ENCODE results near the gene FBLN5. TPM values are rescaled to one million over a fixed set of nuclear protein-coding genes. Genes with fewer than 3 reads are reported as not detected.
A peak's percentile ranks its signal among the peaks of the same experiment; 100 is the strongest.

Gene FBLN5
- total and polyA plus RNA-seq, 9 of the 15 experiments (the other 6 are each of a cell fraction or from before 2014, with no cell fraction given): 0.11 to 0.22 TPM; not detected in 7

DNA sequence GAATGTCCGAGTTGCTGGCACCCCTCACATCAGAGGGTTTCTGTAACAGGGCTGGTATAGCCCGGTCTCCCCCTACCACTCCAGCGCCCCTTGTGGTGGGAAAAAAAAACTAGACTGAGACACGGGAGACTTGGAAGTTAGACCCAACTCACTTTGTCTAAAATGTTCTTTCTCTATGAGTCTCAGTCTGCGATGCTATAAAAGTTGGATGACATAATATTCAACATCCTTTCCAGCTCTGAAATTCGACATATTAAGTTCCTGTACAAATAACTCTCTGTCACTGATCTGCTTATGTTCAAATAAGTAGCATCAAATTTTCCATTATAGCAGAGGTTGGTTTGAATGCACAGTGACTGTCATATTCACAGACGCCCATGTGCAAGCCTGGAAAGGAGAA, 54.5 kb downstream of the FBLN5 start:
- no peak for TF ChIP-seq RHOXF2B (CRISPR knock-in tag; conservative IDR thresholded peaks at IDR 0.05)
- TF ChIP-seq, protein P1, sequence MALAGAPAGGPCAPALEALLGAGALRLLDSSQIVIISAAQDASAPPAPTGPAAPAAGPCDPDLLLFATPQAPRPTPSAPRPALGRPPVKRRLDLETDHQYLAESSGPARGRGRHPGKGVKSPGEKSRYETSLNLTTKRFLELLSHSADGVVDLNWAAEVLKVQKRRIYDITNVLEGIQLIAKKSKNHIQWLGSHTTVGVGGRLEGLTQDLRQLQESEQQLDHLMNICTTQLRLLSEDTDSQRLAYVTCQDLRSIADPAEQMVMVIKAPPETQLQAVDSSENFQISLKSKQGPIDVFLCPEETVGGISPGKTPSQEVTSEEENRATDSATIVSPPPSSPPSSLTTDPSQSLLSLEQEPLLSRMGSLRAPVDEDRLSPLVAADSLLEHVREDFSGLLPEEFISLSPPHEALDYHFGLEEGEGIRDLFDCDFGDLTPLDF (CRISPR knock-in tag; IDR thresholded peaks at IDR 0.05): no peak
- TF ChIP-seq ZNF3 (CRISPR knock-in tag; IDR thresholded peaks at IDR 0.05): no peak
- no peak for TF ChIP-seq EGR1 (conservative IDR thresholded peaks at IDR 0.05)
- peak in 1 of 2 experiments; percentile 27; a peak in 1 of 4 replicates for TF ChIP-seq RAD21 (CRISPR knock-in tag; conservative IDR thresholded peaks at IDR 0.05 in 1 of 2, IDR thresholded peaks at IDR 0.05 in 1 of 2)
- TF ChIP-seq, protein P2, sequence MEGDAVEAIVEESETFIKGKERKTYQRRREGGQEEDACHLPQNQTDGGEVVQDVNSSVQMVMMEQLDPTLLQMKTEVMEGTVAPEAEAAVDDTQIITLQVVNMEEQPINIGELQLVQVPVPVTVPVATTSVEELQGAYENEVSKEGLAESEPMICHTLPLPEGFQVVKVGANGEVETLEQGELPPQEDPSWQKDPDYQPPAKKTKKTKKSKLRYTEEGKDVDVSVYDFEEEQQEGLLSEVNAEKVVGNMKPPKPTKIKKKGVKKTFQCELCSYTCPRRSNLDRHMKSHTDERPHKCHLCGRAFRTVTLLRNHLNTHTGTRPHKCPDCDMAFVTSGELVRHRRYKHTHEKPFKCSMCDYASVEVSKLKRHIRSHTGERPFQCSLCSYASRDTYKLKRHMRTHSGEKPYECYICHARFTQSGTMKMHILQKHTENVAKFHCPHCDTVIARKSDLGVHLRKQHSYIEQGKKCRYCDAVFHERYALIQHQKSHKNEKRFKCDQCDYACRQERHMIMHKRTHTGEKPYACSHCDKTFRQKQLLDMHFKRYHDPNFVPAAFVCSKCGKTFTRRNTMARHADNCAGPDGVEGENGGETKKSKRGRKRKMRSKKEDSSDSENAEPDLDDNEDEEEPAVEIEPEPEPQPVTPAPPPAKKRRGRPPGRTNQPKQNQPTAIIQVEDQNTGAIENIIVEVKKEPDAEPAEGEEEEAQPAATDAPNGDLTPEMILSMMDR (IDR thresholded peaks at IDR 0.05 in 2 of 3, conservative IDR thresholded peaks at IDR 0.05 in 1 of 3; ENCODE audit: insufficient read depth in 2 of 3, low read depth in 1 of 3, low read length in 3 of 3): peak; percentile 52 to 74 (median 53)
- TF ChIP-seq MTA2 (IDR thresholded peaks at IDR 0.05; ENCODE audit: low read depth): no peak
- TF ChIP-seq, protein P3, sequence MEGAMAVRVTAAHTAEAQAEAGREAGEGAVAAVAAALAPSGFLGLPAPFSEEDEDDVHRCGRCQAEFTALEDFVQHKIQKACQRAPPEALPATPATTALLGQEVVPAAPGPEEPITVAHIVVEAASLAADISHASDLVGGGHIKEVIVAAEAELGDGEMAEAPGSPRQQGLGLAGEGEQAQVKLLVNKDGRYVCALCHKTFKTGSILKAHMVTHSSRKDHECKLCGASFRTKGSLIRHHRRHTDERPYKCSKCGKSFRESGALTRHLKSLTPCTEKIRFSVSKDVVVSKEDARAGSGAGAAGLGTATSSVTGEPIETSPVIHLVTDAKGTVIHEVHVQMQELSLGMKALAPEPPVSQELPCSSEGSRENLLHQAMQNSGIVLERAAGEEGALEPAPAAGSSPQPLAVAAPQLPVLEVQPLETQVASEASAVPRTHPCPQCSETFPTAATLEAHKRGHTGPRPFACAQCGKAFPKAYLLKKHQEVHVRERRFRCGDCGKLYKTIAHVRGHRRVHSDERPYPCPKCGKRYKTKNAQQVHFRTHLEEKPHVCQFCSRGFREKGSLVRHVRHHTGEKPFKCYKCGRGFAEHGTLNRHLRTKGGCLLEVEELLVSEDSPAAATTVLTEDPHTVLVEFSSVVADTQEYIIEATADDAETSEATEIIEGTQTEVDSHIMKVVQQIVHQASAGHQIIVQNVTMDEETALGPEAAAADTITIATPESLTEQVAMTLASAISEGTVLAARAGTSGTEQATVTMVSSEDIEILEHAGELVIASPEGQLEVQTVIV (CRISPR knock-in tag; IDR thresholded peaks at IDR 0.05; ENCODE audit: borderline replicate concordance): no peak
- TF ChIP-seq ZFPM2 (CRISPR knock-in tag; IDR thresholded peaks at IDR 0.05): no peak
- TF ChIP-seq, protein P4, sequence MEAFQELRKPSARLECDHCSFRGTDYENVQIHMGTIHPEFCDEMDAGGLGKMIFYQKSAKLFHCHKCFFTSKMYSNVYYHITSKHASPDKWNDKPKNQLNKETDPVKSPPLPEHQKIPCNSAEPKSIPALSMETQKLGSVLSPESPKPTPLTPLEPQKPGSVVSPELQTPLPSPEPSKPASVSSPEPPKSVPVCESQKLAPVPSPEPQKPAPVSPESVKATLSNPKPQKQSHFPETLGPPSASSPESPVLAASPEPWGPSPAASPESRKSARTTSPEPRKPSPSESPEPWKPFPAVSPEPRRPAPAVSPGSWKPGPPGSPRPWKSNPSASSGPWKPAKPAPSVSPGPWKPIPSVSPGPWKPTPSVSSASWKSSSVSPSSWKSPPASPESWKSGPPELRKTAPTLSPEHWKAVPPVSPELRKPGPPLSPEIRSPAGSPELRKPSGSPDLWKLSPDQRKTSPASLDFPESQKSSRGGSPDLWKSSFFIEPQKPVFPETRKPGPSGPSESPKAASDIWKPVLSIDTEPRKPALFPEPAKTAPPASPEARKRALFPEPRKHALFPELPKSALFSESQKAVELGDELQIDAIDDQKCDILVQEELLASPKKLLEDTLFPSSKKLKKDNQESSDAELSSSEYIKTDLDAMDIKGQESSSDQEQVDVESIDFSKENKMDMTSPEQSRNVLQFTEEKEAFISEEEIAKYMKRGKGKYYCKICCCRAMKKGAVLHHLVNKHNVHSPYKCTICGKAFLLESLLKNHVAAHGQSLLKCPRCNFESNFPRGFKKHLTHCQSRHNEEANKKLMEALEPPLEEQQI (IDR thresholded peaks at IDR 0.05): no peak
- FAIRE-seq: peak; percentile 65
- 1% methylated on average over 7 of the region's 7 CpGs for WGBS (ENCODE audit: insufficient coverage, low coverage, missing lambda C conversion rate)
- Histone ChIP-seq H3K9me1 (ENCODE audit: control insufficient read depth, insufficient read depth, low read length) (no peaks in the 10 kb centered on the region), H3K27ac (ENCODE audit: extremely low read depth, low read depth, low read length) (no peak overlapping the region), H4K20me1 (replicated peaks; ENCODE audit: control insufficient read depth, insufficient read depth, low read length) (no peaks in the 10 kb centered on the region), H3K4me2 (ENCODE audit: insufficient read depth, low read length) (no peak overlapping the region), H3K9me3 (replicated peaks; ENCODE audit: control insufficient read depth, insufficient read depth, low read depth, low read length) (no peaks in the 10 kb centered on the region), H3K36me3 (ENCODE audit: control insufficient read depth, insufficient read depth, low read length) (no peaks in the 10 kb centered on the region), H3K27me3 (ENCODE audit: control insufficient read depth in 2 of 2, insufficient read depth in 2 of 2, low read length in 2 of 2) (peaks cover 4 to 22% of the 10 kb centered on the region in 2 experiments), H2AFZ (ENCODE audit: low read depth, low read length) (no peak overlapping the region), H3K4me1 (replicated peaks in 1 of 2; ENCODE audit: control insufficient read depth in 2 of 2, insufficient read depth in 2 of 2, low read length in 2 of 2) (no peaks in the 10 kb centered on the region), H3K79me2 (ENCODE audit: control insufficient read depth, insufficient read depth, low read length) (no peaks in the 10 kb centered on the region), H3K4me3 (no peak overlapping the region), H3K9ac (ENCODE audit: insufficient read depth in 1 of 2, low read depth in 2 of 2, low read length in 2 of 2) (no peak overlapping the region)
- in situ Hi-C loops (cut with MboI): no loop called here
- ChIA-PET CTCF (ENCODE audit: low intra/inter-chr PET ratio) (no interaction called here), POLR2A (no interaction called here)
- intact Hi-C loops (cut with micrococcal nuclease): loop anchor here (10.0 kb wide), 1 partner anchor 238 kb away; no protein-coding TSS in a partner anchor
- peak; percentile 91 for ATAC-seq
- DNase-seq (ENCODE audit: extremely low read depth in 1 of 4, low spot score in 3 of 4): peak; percentile 45 to 69 (median 61)
- no TSS peak for BruUV-seq (replicated peaks)

Data from K562 (cell line).